Measurements from ENCODE around the gene GAD1.
A peak's percentile ranks its signal among the peaks of the same experiment; 100 is the strongest.

GAD1 gene

GRCh38 chr2:170818036-170818751 is 1.5 kb downstream of the GAD1 start:
- Histone ChIP-seq H3K36me3 (ENCODE audit: control insufficient read depth in 4 of 4, insufficient read depth in 4 of 4, low read length in 3 of 4) (no peaks in the 10 kb centered on the region), H3K27me3 (replicated peaks in 2 of 5; ENCODE audit: control insufficient read depth in 4 of 5, insufficient read depth in 5 of 5, low read length in 4 of 5) (peaks cover 13 to 94% (median 77%) of the 10 kb centered on the region in 5 experiments), H3K4me3 (ENCODE audit: control insufficient read depth in 1 of 7, extremely low read depth in 1 of 7, insufficient read depth in 4 of 7, low read depth in 2 of 7, low read length in 6 of 7) (peak overlapping the region in 6 of 7 experiments; percentile 38 to 75 (median 62)), H3K27ac (ENCODE audit: insufficient read depth in 1 of 2, low read depth in 1 of 2, low read length in 2 of 2, poor library complexity in 1 of 2, severe bottlenecking in 2 of 2) (no peak overlapping the region), H3K4me1 (ENCODE audit: control extremely low read depth in 1 of 4, control insufficient read depth in 4 of 4, insufficient read depth in 4 of 4, low read length in 3 of 4) (peaks cover 2 to 73% (median 63%) of the 10 kb centered on the region in 4 experiments), H3K9me3 (ENCODE audit: control extremely low read depth in 1 of 5, control insufficient read depth in 4 of 5, insufficient read depth in 2 of 5, low read depth in 1 of 5, low read length in 4 of 5) (peaks cover 0 to 3% (median 0%) of the 10 kb centered on the region in 5 experiments)
- DNase-seq = peak in 1 of 3 donors; percentile 40
- CTCF ChIA-PET = interaction anchor here (0.6 to 1.5 kb wide), 5 partner anchors 9 to 581 kb away, joined by 3 to 5 read pairs (median 3); no protein-coding TSS in a partner anchor
- WGBS (ENCODE audit: insufficient coverage) = 1% methylated on average over 41 of the region's 60 CpGs
- POLR2A ChIA-PET = no interaction called here

GRCh38 chr2:170818752-170819470 is 2.2 kb downstream of the GAD1 start:
- H3K4me3 ChIP-seq (ENCODE audit: control insufficient read depth in 1 of 7, extremely low read depth in 1 of 7, insufficient read depth in 4 of 7, low read depth in 2 of 7, low read length in 6 of 7) = peak overlapping the region in 2 of 7 experiments; percentile 34 to 74

GRCh38 chr2:170819680-170820664 is 3.3 kb downstream of the GAD1 start:
- Histone ChIP-seq H3K27ac (ENCODE audit: insufficient read depth in 1 of 2, low read depth in 1 of 2, low read length in 2 of 2, poor library complexity in 1 of 2, severe bottlenecking in 2 of 2) (no peak overlapping the region), H3K36me3 (ENCODE audit: control insufficient read depth in 4 of 4, insufficient read depth in 4 of 4, low read length in 3 of 4) (no peaks in the 10 kb centered on the region), H3K4me3 (ENCODE audit: control insufficient read depth in 1 of 7, extremely low read depth in 1 of 7, insufficient read depth in 4 of 7, low read depth in 2 of 7, low read length in 6 of 7) (peak overlapping the region in 3 of 7 experiments; percentile 37 to 77 (median 72)), H3K9me3 (ENCODE audit: control extremely low read depth in 1 of 5, control insufficient read depth in 4 of 5, insufficient read depth in 2 of 5, low read depth in 1 of 5, low read length in 4 of 5) (no peaks in the 10 kb centered on the region), H3K4me1 (ENCODE audit: control extremely low read depth in 1 of 4, control insufficient read depth in 4 of 4, insufficient read depth in 4 of 4, low read length in 3 of 4) (peaks cover 2 to 78% (median 70%) of the 10 kb centered on the region in 4 experiments), H3K27me3 (replicated peaks in 2 of 5; ENCODE audit: control insufficient read depth in 4 of 5, insufficient read depth in 5 of 5, low read length in 4 of 5) (peaks cover under 1 to 94% (median 65%) of the 10 kb centered on the region in 5 experiments)
- CTCF ChIA-PET = interaction anchor here (0.7 to 3.1 kb wide), 7 partner anchors 24 to 459 kb away, joined by 3 to 9 read pairs (median 3); no protein-coding TSS in a partner anchor
- POLR2A ChIA-PET = no interaction called here
- no peak for DNase-seq
- 15% methylated on average over 30 of the region's 45 CpGs for WGBS (ENCODE audit: insufficient coverage)

More at GRCh38 chr2:170818752-170819470, 2.2 kb downstream of the GAD1 start:
- ChIA-PET CTCF (interaction anchor here (0.6 to 1.5 kb wide), 8 partner anchors 8 to 582 kb away, joined by 3 to 5 read pairs (median 3); no protein-coding TSS in a partner anchor), POLR2A (no interaction called here)
- H3K9me3 ChIP-seq (ENCODE audit: control extremely low read depth in 1 of 5, control insufficient read depth in 4 of 5, insufficient read depth in 2 of 5, low read depth in 1 of 5, low read length in 4 of 5) = peaks cover 0 to 3% (median 0%) of the 10 kb centered on the region in 5 experiments
- no peaks in the 10 kb centered on the region for H3K36me3 ChIP-seq (ENCODE audit: control insufficient read depth in 4 of 4, insufficient read depth in 4 of 4, low read length in 3 of 4)
- no peak for DNase-seq
- H3K27ac ChIP-seq (ENCODE audit: insufficient read depth in 1 of 2, low read depth in 1 of 2, low read length in 2 of 2, poor library complexity in 1 of 2, severe bottlenecking in 2 of 2) = no peak overlapping the region
- WGBS (ENCODE audit: insufficient coverage) = 3% methylated on average over 22 of the region's 30 CpGs
- H3K4me1 ChIP-seq (ENCODE audit: control extremely low read depth in 1 of 4, control insufficient read depth in 4 of 4, insufficient read depth in 4 of 4, low read length in 3 of 4) = peaks cover 2 to 79% (median 69%) of the 10 kb centered on the region in 4 experiments
- peaks cover 9 to 94% (median 70%) of the 10 kb centered on the region in 5 experiments for H3K27me3 ChIP-seq (replicated peaks in 2 of 5; ENCODE audit: control insufficient read depth in 4 of 5, insufficient read depth in 5 of 5, low read length in 4 of 5)

- CTCF ChIA-PET = interaction anchor here (0.7 to 3.1 kb wide), 6 partner anchors 8 to 441 kb away, joined by 3 to 9 read pairs (median 6); no protein-coding TSS in a partner anchor
- Histone ChIP-seq H3K36me3 (ENCODE audit: control insufficient read depth in 4 of 4, insufficient read depth in 4 of 4, low read length in 3 of 4) (no peaks in the 10 kb centered on the region), H3K27ac (ENCODE audit: insufficient read depth in 1 of 2, low read depth in 1 of 2, low read length in 2 of 2, poor library complexity in 1 of 2, severe bottlenecking in 2 of 2) (no peak overlapping the region), H3K27me3 (replicated peaks in 2 of 5; ENCODE audit: control insufficient read depth in 4 of 5, insufficient read depth in 5 of 5, low read length in 4 of 5) (peaks cover 0 to 94% (median 58%) of the 10 kb centered on the region in 5 experiments), H3K4me1 (ENCODE audit: control extremely low read depth in 1 of 4, control insufficient read depth in 4 of 4, insufficient read depth in 4 of 4, low read length in 3 of 4) (peaks cover 2 to 71% (median 66%) of the 10 kb centered on the region in 4 experiments), H3K4me3 (ENCODE audit: control insufficient read depth in 1 of 7, extremely low read depth in 1 of 7, insufficient read depth in 4 of 7, low read depth in 2 of 7, low read length in 6 of 7) (peak overlapping the region in 4 of 7 experiments; percentile 35 to 77 (median 54)), H3K9me3 (ENCODE audit: control extremely low read depth in 1 of 5, control insufficient read depth in 4 of 5, insufficient read depth in 2 of 5, low read depth in 1 of 5, low read length in 4 of 5) (no peaks in the 10 kb centered on the region)
- DNase-seq = peak in 2 of 3 donors; percentile 77 to 85
- POLR2A ChIA-PET = no interaction called here
- WGBS (ENCODE audit: insufficient coverage) = 12% methylated on average over 12 of the region's 18 CpGs
These were observed 4.3 kb downstream of the GAD1 start for GRCh38 chr2:170820757-170821530.

- H3K27me3 ChIP-seq (replicated peaks in 2 of 5; ENCODE audit: control insufficient read depth in 4 of 5, insufficient read depth in 5 of 5, low read length in 4 of 5) = peaks cover 0 to 92% (median 57%) of the 10 kb centered on the region in 5 experiments
- H3K9me3 ChIP-seq (ENCODE audit: control extremely low read depth in 1 of 5, control insufficient read depth in 4 of 5, insufficient read depth in 2 of 5, low read depth in 1 of 5, low read length in 4 of 5) = no peaks in the 10 kb centered on the region
- H3K4me3 ChIP-seq (ENCODE audit: control insufficient read depth in 1 of 7, extremely low read depth in 1 of 7, insufficient read depth in 4 of 7, low read depth in 2 of 7, low read length in 6 of 7) = peak overlapping the region in 5 of 7 experiments; percentile 19 to 77 (median 61)
- peaks cover 2 to 64% (median 60%) of the 10 kb centered on the region in 4 experiments for H3K4me1 ChIP-seq (ENCODE audit: control extremely low read depth in 1 of 4, control insufficient read depth in 4 of 4, insufficient read depth in 4 of 4, low read length in 3 of 4)
- H3K36me3 ChIP-seq (ENCODE audit: control insufficient read depth in 4 of 4, insufficient read depth in 4 of 4, low read length in 3 of 4) = no peaks in the 10 kb centered on the region
- ChIA-PET POLR2A (no interaction called here), CTCF (interaction anchor here (0.8 to 3.1 kb wide), 8 partner anchors 9 to 458 kb away, joined by 3 to 9 read pairs (median 4); no protein-coding TSS in a partner anchor)
- no peak overlapping the region for H3K27ac ChIP-seq (ENCODE audit: insufficient read depth in 1 of 2, low read depth in 1 of 2, low read length in 2 of 2, poor library complexity in 1 of 2, severe bottlenecking in 2 of 2)
- DNase-seq = peak in 2 of 3 donors; percentile 64 to 66
- 6% methylated on average over 32 of the region's 40 CpGs for WGBS (ENCODE audit: insufficient coverage)
These were observed 5.0 kb downstream of the GAD1 start for GRCh38 chr2:170821531-170822289.
